Parathyroid adenoma (tissue), 2 donors: ENCODE results near the gene PLCL2.

Experiments used
- H2AFZ ChIP-seq: fragments of 300-600 bp; sonication (generic); one replicate; pipeline ENCODE4 v1.7.0; 2017; ENCODE audit warnings: antibody characterized with exemption, mild to moderate bottlenecking
- H3K27ac ChIP-seq: fragments of 300-600 bp; sonication (generic); one replicate; pipeline ENCODE4 v1.7.0; 2017
- H3K27me3 ChIP-seq: fragments of 300-600 bp; sonication (generic); one replicate; pipeline ENCODE4 v1.7.0; 2017; ENCODE audit warnings: low read length; ENCODE audit not compliant: control insufficient read depth, insufficient read depth
- H3K36me3 ChIP-seq: fragments of 300-600 bp; sonication (generic); one replicate; pipeline ENCODE4 v1.7.0; 2017; ENCODE audit warnings: low read length; ENCODE audit not compliant: control insufficient read depth, insufficient read depth
- H3K4me1 ChIP-seq: fragments of 300-600 bp; sonication (generic); one replicate; pipeline ENCODE4 v1.7.0; 2017; ENCODE audit warnings: control low read depth
- H3K4me2 ChIP-seq: fragments of 300-600 bp; sonication (generic); one replicate; pipeline ENCODE4 v1.7.0; 2017; ENCODE audit warnings: low read length
- H3K4me3 ChIP-seq: fragments of 300-600 bp; sonication (generic); one replicate; pipeline ENCODE4 v1.7.0; 2017; ENCODE audit warnings: low read depth, low read length
- H3K79me2 ChIP-seq: fragments of 300-600 bp; sonication (generic); one replicate; pipeline ENCODE4 v1.7.0; 2017; ENCODE audit warnings: control low read depth
- H3K9ac ChIP-seq: fragments of 300-600 bp; sonication (generic); one replicate; pipeline ENCODE4 v1.7.0; 2017; ENCODE audit warnings: mild to moderate bottlenecking
- H3K9me3 ChIP-seq: fragments of 300-600 bp; sonication (generic); one replicate; pipeline ENCODE4 v1.7.0; 2017; ENCODE audit warnings: low read length; ENCODE audit not compliant: control insufficient read depth
- TF ChIP-seq, protein P1 (sequence below): fragments of 300-600 bp; sonication (generic); IDR thresholded peaks from one replicate; pipeline ENCODE4 v1.7.0; 2017; ENCODE audit warnings: antibody characterized with exemption, mild to moderate bottlenecking
- donor health status: primary hyperparathyroidism.

PLCL2 gene

GRCh38 chr3:17038900-17039553, 154.3 kb downstream of the PLCL2 start:
- Histone ChIP-seq H3K27ac (no peak overlapping the region), H2AFZ (no peak overlapping the region), H3K4me3 (no peak overlapping the region), H3K27me3 (no peaks in the 10 kb centered on the region), H3K79me2 (no peaks in the 10 kb centered on the region), H3K36me3 (no peaks in the 10 kb centered on the region), H3K9me3 (no peaks in the 10 kb centered on the region), H3K4me2 (no peak overlapping the region), H3K4me1 (no peaks in the 10 kb centered on the region), H3K9ac (no peak overlapping the region)
- TF ChIP-seq, protein P1, sequence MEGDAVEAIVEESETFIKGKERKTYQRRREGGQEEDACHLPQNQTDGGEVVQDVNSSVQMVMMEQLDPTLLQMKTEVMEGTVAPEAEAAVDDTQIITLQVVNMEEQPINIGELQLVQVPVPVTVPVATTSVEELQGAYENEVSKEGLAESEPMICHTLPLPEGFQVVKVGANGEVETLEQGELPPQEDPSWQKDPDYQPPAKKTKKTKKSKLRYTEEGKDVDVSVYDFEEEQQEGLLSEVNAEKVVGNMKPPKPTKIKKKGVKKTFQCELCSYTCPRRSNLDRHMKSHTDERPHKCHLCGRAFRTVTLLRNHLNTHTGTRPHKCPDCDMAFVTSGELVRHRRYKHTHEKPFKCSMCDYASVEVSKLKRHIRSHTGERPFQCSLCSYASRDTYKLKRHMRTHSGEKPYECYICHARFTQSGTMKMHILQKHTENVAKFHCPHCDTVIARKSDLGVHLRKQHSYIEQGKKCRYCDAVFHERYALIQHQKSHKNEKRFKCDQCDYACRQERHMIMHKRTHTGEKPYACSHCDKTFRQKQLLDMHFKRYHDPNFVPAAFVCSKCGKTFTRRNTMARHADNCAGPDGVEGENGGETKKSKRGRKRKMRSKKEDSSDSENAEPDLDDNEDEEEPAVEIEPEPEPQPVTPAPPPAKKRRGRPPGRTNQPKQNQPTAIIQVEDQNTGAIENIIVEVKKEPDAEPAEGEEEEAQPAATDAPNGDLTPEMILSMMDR: no peak

DNA sequence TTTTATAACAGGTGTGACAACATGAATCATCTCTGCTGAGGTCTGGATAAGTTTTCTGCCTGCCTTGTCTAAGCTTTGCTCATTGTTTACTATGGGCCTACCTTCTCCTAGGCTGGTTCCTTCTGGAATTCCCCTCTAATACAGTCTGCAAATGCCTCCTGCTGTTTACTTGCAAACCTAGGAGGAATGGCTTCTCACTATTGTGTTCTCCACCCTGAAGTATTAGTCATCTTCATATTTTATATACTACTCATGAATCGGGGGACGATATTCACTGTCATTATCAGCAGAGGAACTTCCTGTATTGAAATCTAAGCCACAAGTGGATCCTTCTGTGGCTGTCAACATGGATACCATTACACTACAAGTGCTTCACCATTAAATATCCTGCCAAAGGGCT, 154.8 kb downstream of the PLCL2 start:
- Histone ChIP-seq H3K27me3 (no peaks in the 10 kb centered on the region), H3K27ac (no peak overlapping the region), H2AFZ (no peak overlapping the region), H3K36me3 (no peaks in the 10 kb centered on the region), H3K4me3 (no peak overlapping the region), H3K4me1 (no peaks in the 10 kb centered on the region), H3K4me2 (no peak overlapping the region), H3K9me3 (no peaks in the 10 kb centered on the region), H3K9ac (no peak overlapping the region), H3K79me2 (no peaks in the 10 kb centered on the region)
- TF ChIP-seq, protein P1: no peak

- no peaks in the 10 kb centered on the region for H3K36me3 ChIP-seq
- no peak overlapping the region for H3K27ac ChIP-seq
- no peak overlapping the region for H3K4me3 ChIP-seq
- TF ChIP-seq, protein P1: no peak
- H3K9ac ChIP-seq: no peak overlapping the region
- H3K4me1 ChIP-seq: no peaks in the 10 kb centered on the region
- no peaks in the 10 kb centered on the region for H3K9me3 ChIP-seq
- H3K4me2 ChIP-seq: no peak overlapping the region
- H3K27me3 ChIP-seq: no peaks in the 10 kb centered on the region
- H3K79me2 ChIP-seq: no peaks in the 10 kb centered on the region
- no peak overlapping the region for H2AFZ ChIP-seq
These were observed 155.7 kb downstream of the PLCL2 start for GRCh38 chr3:17040322-17040989.

DNA sequence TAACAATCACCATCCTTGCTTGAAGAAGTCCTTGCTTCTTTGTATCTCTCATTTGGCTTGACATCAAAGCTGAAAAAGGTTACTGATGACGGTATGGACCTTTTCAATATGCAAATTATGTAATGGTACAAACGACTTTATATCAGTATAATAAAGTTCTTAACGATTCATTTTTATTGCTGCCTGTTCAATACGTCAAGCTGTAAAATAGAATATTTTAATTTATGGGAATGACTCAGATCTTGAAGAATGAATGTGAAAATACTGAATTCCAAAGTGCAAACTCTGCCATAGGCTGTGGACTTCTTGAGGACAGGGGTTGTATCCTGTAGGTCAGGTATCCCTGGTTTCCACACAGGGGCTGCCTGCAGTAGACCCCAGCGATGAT, 156.2 kb downstream of the PLCL2 start:
- Histone ChIP-seq H3K4me1 (no peaks in the 10 kb centered on the region), H3K27me3 (no peaks in the 10 kb centered on the region), H3K79me2 (no peaks in the 10 kb centered on the region), H3K4me3 (no peak overlapping the region), H3K9ac (no peak overlapping the region), H3K4me2 (no peak overlapping the region), H3K27ac (no peak overlapping the region), H2AFZ (no peak overlapping the region), H3K36me3 (no peaks in the 10 kb centered on the region), H3K9me3 (no peaks in the 10 kb centered on the region)
- TF ChIP-seq, protein P1: no peak

DNA sequence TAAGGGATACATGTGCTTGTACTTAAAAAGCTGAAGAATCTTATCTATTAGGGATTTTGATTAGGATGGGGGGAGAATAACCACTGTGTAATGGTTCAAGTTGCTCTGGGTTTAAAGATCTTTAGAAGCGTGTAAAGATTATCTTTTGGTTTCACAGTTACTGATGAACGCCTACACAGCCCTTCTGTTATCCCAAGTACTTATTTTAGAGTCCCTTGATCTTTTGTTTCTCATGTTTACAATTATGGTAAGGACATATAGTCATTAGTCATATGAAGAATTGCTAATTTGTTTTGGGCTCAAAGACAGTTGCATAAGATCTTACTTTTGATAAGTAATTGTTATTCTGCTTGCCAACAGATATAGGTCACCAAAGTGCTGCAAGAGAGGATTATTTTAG, 160.1 kb downstream of the PLCL2 start:
- no peaks in the 10 kb centered on the region for H3K36me3 ChIP-seq
- H3K4me3 ChIP-seq: no peak overlapping the region
- H3K9ac ChIP-seq: no peak overlapping the region
- no peak overlapping the region for H3K4me2 ChIP-seq
- no peak overlapping the region for H3K27ac ChIP-seq
- TF ChIP-seq, protein P1: no peak
- H3K27me3 ChIP-seq: no peaks in the 10 kb centered on the region
- H3K79me2 ChIP-seq: no peaks in the 10 kb centered on the region
- no peaks in the 10 kb centered on the region for H3K9me3 ChIP-seq
- H3K4me1 ChIP-seq: no peaks in the 10 kb centered on the region
- H2AFZ ChIP-seq: no peak overlapping the region
